ENCODE results near the gene ADAMTS12. TPM values are rescaled to one million over a fixed set of nuclear protein-coding genes. Genes with fewer than 3 reads are reported as not detected.

The ADAMTS12 gene
- total RNA-seq, 2 donors from 2014 or later = 2.3 to 8.9 TPM

DNA sequence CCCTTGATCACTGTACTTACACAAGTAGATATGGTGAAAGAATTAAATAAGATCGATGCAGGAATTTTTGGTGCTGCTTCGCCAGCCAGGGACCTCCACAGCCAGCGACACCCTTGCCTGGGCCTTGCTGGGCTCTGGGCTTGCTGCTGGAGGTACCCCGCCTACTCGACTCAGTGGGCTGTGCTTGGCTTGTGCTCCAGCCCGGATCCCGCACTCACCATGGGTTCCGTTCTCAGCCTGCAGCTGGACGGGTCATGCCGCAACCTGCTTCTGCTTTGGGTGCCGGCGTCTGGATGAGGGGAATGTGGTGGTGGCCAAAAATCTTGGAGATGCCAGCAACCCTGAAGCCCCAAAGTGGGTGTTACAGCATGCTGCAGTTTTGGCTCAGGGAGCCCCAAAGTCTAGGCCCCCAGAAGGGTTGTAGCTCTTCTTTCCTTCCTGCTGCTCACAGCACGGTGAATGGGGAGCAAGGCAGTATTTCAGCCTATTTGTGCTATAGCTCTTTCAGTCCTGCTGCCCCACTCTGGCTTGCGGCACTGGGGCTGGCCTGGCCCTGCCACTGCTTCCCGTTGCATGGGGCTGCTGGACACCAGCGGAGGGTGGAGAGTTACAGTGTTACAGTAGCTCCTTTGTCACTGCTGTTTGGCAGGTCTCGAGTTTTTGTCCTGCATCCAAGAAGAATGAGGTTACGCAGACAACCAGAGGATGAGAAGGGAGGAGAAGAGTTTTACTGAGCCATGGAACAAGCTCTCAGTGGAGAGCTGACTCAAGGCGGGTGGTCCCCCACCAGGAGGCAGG lies 403.0 kb downstream of the ADAMTS12 start:
- Histone ChIP-seq H3K27ac (no peak overlapping the region), H3K36me3 (replicated peaks in 1 of 2; ENCODE audit: insufficient read depth in 1 of 2, low read depth in 2 of 2) (no peaks in the 10 kb centered on the region), H3K4me1 (peaks cover 6% of the 10 kb centered on the region), H3K27me3 (no peaks in the 10 kb centered on the region), H3K4me3 (no peak overlapping the region), H3K9me3 (no peaks in the 10 kb centered on the region)
- TF ChIP-seq, protein P1, sequence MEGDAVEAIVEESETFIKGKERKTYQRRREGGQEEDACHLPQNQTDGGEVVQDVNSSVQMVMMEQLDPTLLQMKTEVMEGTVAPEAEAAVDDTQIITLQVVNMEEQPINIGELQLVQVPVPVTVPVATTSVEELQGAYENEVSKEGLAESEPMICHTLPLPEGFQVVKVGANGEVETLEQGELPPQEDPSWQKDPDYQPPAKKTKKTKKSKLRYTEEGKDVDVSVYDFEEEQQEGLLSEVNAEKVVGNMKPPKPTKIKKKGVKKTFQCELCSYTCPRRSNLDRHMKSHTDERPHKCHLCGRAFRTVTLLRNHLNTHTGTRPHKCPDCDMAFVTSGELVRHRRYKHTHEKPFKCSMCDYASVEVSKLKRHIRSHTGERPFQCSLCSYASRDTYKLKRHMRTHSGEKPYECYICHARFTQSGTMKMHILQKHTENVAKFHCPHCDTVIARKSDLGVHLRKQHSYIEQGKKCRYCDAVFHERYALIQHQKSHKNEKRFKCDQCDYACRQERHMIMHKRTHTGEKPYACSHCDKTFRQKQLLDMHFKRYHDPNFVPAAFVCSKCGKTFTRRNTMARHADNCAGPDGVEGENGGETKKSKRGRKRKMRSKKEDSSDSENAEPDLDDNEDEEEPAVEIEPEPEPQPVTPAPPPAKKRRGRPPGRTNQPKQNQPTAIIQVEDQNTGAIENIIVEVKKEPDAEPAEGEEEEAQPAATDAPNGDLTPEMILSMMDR (IDR thresholded peaks at IDR 0.05) = no peak
- intact Hi-C loops (cut with DNase I) = no loop called here
- no peak for DNase-seq
- no peak for ATAC-seq
- WGBS, 2 donors = 93 to 95% methylated on average over 18 to 19 of the region's 19 CpGs

DNA sequence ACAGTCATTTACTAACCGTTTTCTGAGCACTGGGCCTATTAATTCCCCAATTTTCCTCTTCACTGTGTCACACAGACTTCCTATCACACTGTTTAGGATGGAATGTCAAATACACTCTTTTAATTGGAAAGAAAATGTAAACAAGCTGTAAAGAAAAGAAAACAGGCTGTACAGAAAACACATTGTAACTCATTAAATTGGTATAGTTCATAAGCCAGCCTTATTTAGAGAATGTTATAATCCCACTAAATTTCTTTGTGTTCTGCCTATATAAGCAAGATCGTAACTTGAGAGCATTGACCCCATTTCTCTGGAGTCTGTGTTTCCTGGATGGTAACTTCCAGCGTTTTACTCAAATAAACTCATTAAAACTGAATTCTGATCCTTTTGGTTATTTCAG lies 404.6 kb downstream of the ADAMTS12 start:
- Histone ChIP-seq H3K4me1 (peaks cover 6% of the 10 kb centered on the region), H3K36me3 (replicated peaks in 1 of 2; ENCODE audit: insufficient read depth in 1 of 2, low read depth in 2 of 2) (no peaks in the 10 kb centered on the region), H3K4me3 (no peak overlapping the region), H3K27me3 (no peaks in the 10 kb centered on the region), H3K9me3 (no peaks in the 10 kb centered on the region), H3K27ac (no peak overlapping the region)
- TF ChIP-seq POLR2A (IDR thresholded peaks at IDR 0.05) = no peak
- TF ChIP-seq, protein P1 (IDR thresholded peaks at IDR 0.05) = no peak
- intact Hi-C loops (cut with DNase I) = no loop called here
- no peak for ATAC-seq
- 81 to 83% methylated on average over 3 of the region's 3 CpGs for WGBS, 2 donors
- no peak for DNase-seq

DNA sequence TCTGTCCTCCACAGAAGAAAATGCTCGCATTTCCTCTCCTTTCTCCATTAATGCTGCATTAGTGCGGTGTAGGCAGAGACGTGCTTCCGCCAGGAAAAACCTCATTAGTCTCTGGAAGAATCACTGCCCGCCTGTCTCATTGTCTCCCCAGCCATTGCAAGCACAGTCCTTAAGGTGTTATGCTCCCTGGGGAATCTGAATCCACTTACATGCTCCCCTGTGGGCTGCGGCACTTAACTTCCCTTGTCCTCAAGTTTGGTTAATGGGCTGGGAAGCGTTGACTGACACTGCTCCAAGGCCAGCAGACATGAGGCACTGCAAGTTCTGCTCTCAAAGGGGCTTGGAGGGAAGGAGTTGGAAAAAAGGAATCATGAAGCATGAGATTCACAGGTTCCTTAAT lies 409.5 kb downstream of the ADAMTS12 start:
- 85 to 86% methylated on average over 7 of the region's 7 CpGs for WGBS, 2 donors
- no peak for DNase-seq

DNA sequence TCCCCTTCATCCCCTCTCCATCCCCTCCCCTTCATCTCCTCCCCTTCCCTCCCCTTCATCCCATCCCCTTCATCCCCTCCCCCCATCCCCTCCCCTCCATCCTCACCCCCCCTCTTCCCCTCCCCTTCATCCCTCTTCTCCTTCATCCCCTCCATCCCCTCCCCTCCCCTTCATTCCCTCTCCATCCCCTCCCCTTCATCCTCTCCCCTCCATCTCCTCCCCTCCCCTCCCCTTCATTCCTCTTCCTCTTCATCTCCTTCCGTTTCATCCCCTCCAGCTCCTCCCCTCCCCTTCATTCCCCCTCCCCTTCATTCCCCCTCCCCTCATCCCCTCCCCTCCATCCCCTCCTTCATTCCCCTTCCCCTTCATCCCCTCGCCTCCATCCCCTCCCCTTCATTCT lies 410.9 kb downstream of the ADAMTS12 start:
- H3K9me3 ChIP-seq = no peaks in the 10 kb centered on the region
- intact Hi-C loops (cut with DNase I) = no loop called here
- H3K36me3 ChIP-seq (replicated peaks in 1 of 2; ENCODE audit: insufficient read depth in 1 of 2, low read depth in 2 of 2) = no peaks in the 10 kb centered on the region
- no peak overlapping the region for H3K27ac ChIP-seq
- TF ChIP-seq POLR2A (IDR thresholded peaks at IDR 0.05) = no peak
- TF ChIP-seq, protein P1 (IDR thresholded peaks at IDR 0.05) = no peak
- H3K4me3 ChIP-seq = no peak overlapping the region
- H3K27me3 ChIP-seq = no peaks in the 10 kb centered on the region
- no peak for ATAC-seq
- H3K4me1 ChIP-seq = peaks cover 13% of the 10 kb centered on the region
- 80 to 94% methylated on average over 1 to 2 of the region's 2 CpGs for WGBS, 2 donors
- no peak for DNase-seq

More for the DNA sequence above, 409.5 kb downstream of the ADAMTS12 start:
- H3K4me1 ChIP-seq = peaks cover 10% of the 10 kb centered on the region
- intact Hi-C loops (cut with DNase I) = no loop called here
- no peak for ATAC-seq
- TF ChIP-seq POLR2A (IDR thresholded peaks at IDR 0.05) = no peak
- TF ChIP-seq, protein P1 (IDR thresholded peaks at IDR 0.05) = no peak
- no peaks in the 10 kb centered on the region for H3K36me3 ChIP-seq (replicated peaks in 1 of 2; ENCODE audit: insufficient read depth in 1 of 2, low read depth in 2 of 2)
- H3K27ac ChIP-seq = no peak overlapping the region
- H3K4me3 ChIP-seq = no peak overlapping the region
- no peaks in the 10 kb centered on the region for H3K9me3 ChIP-seq
- no peaks in the 10 kb centered on the region for H3K27me3 ChIP-seq

DNA sequence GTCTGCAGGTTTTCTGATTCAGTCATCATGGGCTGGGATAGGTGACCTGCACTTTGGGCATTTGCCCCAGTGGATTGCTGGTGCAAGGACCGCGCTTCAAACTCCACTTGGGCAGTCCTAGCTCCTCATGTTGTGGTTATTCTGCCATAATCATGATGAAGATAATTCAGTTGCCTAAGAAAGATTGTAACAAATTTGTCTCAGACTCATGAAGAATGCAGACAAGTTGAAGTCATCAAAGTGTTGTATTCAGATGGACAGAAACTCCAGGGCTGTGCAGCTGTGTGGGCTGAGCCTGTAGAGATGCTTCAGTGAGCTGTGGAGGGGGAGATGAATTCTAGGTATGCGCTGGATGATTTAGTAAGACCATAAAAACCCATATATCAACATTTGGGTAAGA lies 412.5 kb downstream of the ADAMTS12 start:
- Histone ChIP-seq H3K9me3 (no peaks in the 10 kb centered on the region), H3K4me1 (peaks cover 13% of the 10 kb centered on the region), H3K27ac (no peak overlapping the region), H3K27me3 (no peaks in the 10 kb centered on the region), H3K36me3 (replicated peaks in 1 of 2; ENCODE audit: insufficient read depth in 1 of 2, low read depth in 2 of 2) (no peaks in the 10 kb centered on the region), H3K4me3 (no peak overlapping the region)
- intact Hi-C loops (cut with DNase I) = no loop called here
- no peak for TF ChIP-seq POLR2A (IDR thresholded peaks at IDR 0.05)
- TF ChIP-seq, protein P1 (IDR thresholded peaks at IDR 0.05) = no peak
- ATAC-seq (no peak), DNase-seq (no peak)
- WGBS, 2 donors = 97% methylated on average over 3 of the region's 3 CpGs

All from body of pancreas (tissue), 4 donors.